Measurements from ENCODE around the gene GABRG3.

DNA sequence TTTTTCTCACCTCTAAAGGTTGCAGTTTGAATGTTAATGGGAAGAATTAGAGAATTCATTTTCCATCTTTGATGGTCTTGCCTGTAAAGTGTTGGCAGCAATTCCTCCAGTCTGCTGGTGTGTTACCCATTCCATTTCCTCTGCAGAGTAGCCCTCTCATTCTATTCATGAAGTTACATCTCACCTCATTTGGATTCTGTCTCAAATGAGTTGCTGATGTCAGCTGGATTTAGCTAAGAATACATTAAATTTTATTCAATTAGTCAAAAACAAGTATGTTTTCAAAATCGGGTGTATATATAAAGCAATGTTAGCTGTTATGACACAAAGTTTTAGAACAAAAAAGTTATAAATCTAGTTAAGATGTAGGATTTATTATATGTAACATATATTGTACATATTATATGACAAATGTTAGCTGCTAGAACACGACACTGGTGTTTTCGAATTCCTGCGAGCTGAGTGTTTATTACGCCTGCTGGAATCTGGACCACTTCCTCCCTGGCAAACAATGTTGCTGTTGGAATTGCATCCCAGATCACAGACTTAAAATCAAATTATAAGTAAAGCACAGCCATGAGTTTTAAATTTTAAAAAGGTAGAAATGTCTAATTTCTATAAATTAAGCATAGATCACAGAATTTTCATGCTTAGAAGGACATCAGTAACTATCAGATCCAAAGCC lies 611.9 kb downstream of the GABRG3 start:
- TF ChIP-seq POLR2AphosphoS5 (IDR thresholded peaks at IDR 0.05) (no peak), POLR2A (IDR thresholded peaks at IDR 0.05) (no peak), EP300 (IDR thresholded peaks at IDR 0.05) (no peak)
- TF ChIP-seq, protein P1, sequence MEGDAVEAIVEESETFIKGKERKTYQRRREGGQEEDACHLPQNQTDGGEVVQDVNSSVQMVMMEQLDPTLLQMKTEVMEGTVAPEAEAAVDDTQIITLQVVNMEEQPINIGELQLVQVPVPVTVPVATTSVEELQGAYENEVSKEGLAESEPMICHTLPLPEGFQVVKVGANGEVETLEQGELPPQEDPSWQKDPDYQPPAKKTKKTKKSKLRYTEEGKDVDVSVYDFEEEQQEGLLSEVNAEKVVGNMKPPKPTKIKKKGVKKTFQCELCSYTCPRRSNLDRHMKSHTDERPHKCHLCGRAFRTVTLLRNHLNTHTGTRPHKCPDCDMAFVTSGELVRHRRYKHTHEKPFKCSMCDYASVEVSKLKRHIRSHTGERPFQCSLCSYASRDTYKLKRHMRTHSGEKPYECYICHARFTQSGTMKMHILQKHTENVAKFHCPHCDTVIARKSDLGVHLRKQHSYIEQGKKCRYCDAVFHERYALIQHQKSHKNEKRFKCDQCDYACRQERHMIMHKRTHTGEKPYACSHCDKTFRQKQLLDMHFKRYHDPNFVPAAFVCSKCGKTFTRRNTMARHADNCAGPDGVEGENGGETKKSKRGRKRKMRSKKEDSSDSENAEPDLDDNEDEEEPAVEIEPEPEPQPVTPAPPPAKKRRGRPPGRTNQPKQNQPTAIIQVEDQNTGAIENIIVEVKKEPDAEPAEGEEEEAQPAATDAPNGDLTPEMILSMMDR (IDR thresholded peaks at IDR 0.05), result no peak
